SK-N-SH (cell line): Measurements from ENCODE around the gene NR5A1. TPM values are rescaled to one million over a fixed set of nuclear protein-coding genes. Genes with fewer than 3 reads are reported as not detected.
A peak's percentile ranks its signal among the peaks of the same experiment; 100 is the strongest.

Source experiments
- CTCF ChIA-PET: fragments of 300-600, 350-600 bp; formaldehyde crosslinking; extraction: SDS; loops from one replicate; lab custom pipeline; 2021; lab: Yijun Ruan, JAX
- POLR2A ChIA-PET: fragments of 350-600 bp; sonication (Branson Sonifier 250); formaldehyde crosslinking; extraction: SDS; loops from one replicate; lab custom pipeline; 2020; ENCODE audit warnings: antibody characterized with exemption, inconsistent platforms; lab: Yijun Ruan, JAX
- DNase-seq: peaks from one replicate; pipeline ENCODE4 v3.0.0; 2012
- H2AFZ ChIP-seq: fragments of 200-600 bp; sonication (generic); 2 replicates; pipeline ENCODE4 v1.8.1; 2016; ENCODE audit warnings: antibody characterized with exemption, mild to moderate bottlenecking, low read depth
- H3F3A ChIP-seq: fragments of 200-600 bp; sonication (generic); replicated peaks from 2 replicates; pipeline ENCODE3; 2016; ENCODE audit warnings: antibody characterized with exemption, mild to moderate bottlenecking; ENCODE audit not compliant: insufficient read depth
- H3K27ac ChIP-seq, 2 experiments: fragments of 200-500 bp in 1 of 2; fragments of 200-600 bp in 1 of 2; sonication (Bioruptor generic) in 1 of 2; sonication (generic), shearing (Covaris generic) in 1 of 2; 2 replicates each; pipeline versions ENCODE4 v1.5.1 to v1.6.1; 2014 to 2016; ENCODE audit warnings: low read depth in 2 of 2, inconsistent platforms in 1 of 2, low read length in 1 of 2, mild to moderate bottlenecking in 1 of 2, mixed read lengths in 1 of 2
- H3K27me3 ChIP-seq: fragments of 200-600 bp; sonication (generic), shearing (Covaris generic); 2 replicates; pipeline ENCODE4 v1.6.1; 2016; ENCODE audit warnings: mixed run types; ENCODE audit not compliant: insufficient read depth
- H3K36me3 ChIP-seq, 2 experiments: fragments of 200-500 bp in 1 of 2; fragments of 200-600 bp in 1 of 2; sonication (Bioruptor generic) in 1 of 2; sonication (generic) in 1 of 2; replicated peaks in 1 of 2; 2 replicates each; pipeline versions ENCODE3 to v1.5.1; 2014 to 2016; ENCODE audit warnings: low read length in 1 of 2, mild to moderate bottlenecking in 1 of 2; ENCODE audit not compliant: insufficient read depth in 2 of 2, control insufficient read depth in 1 of 2
- H3K4me1 ChIP-seq, 2 experiments: fragments of 200-500 bp in 1 of 2; fragments of 200-600 bp in 1 of 2; sonication (Bioruptor generic) in 1 of 2; sonication (generic), shearing (Covaris generic) in 1 of 2; 2 replicates each; pipeline versions ENCODE4 v1.5.1 to v1.6.1; 2014 to 2016; ENCODE audit warnings: low read depth in 1 of 2, low read length in 1 of 2, mixed run types in 1 of 2; ENCODE audit not compliant: insufficient read depth in 2 of 2, control insufficient read depth in 1 of 2
- H3K4me2 ChIP-seq: fragments of 200-600 bp; sonication (generic), shearing (Covaris generic); 2 replicates; pipeline ENCODE4 v1.6.1; 2017; ENCODE audit warnings: mixed run types
- H3K4me3 ChIP-seq, 2 experiments: fragments of 200-500 bp in 1 of 2; fragments of 200-600 bp in 1 of 2; sonication (Bioruptor generic) in 1 of 2; sonication (generic), shearing (Covaris generic) in 1 of 2; 2 replicates each; pipeline versions ENCODE4 v1.5.1 to v1.8.1; 2014 to 2016; ENCODE audit warnings: low read depth in 2 of 2, inconsistent platforms in 1 of 2, low read length in 1 of 2, mild to moderate bottlenecking in 1 of 2, mixed read lengths in 1 of 2, moderate library complexity in 1 of 2
- H3K79me2 ChIP-seq: fragments of 200-600 bp; sonication (generic); 2 replicates; pipeline ENCODE4 v1.8.1; 2017; ENCODE audit warnings: mild to moderate bottlenecking; ENCODE audit not compliant: insufficient read depth
- H3K9ac ChIP-seq: fragments of 200-600 bp; sonication (generic); 2 replicates; pipeline ENCODE4 v1.6.1; 2017; ENCODE audit warnings: mixed run types
- H3K9me2 ChIP-seq: fragments of 200-600 bp; sonication (generic); 2 replicates; pipeline ENCODE4 v1.6.1; 2017; ENCODE audit warnings: mixed run types
- H3K9me3 ChIP-seq: fragments of 200-600 bp; sonication (generic); 2 replicates; pipeline ENCODE4 v1.6.1; 2017; ENCODE audit warnings: mixed run types, mild to moderate bottlenecking, moderate library complexity
- H4K20me1 ChIP-seq: fragments of 200-600 bp; sonication (generic); 2 replicates; pipeline ENCODE4 v1.6.1; 2017; ENCODE audit warnings: mild to moderate bottlenecking, mixed run types; ENCODE audit not compliant: insufficient read depth
- CHD2 ChIP-seq: fragments of 150-350 bp; IDR thresholded peaks from 2 replicates; pipeline ENCODE4 v1.6.1; 2018; ENCODE audit warnings: low read length; ENCODE audit not compliant: partially characterized antibody
- ELF1 ChIP-seq: IDR thresholded peaks from 2 replicates; pipeline ENCODE4 v1.4.0; 2012
- EP300 ChIP-seq, 2 experiments: IDR thresholded peaks; 2 replicates each; pipeline versions ENCODE4 v1.4.0 to v1.6.1; 2012; ENCODE audit warnings: borderline replicate concordance in 1 of 2, low read depth in 1 of 2, low read length in 1 of 2
- FOSL2 ChIP-seq: IDR thresholded peaks from 2 replicates; pipeline ENCODE4 v1.4.0; 2012; ENCODE audit warnings: low read depth, mild to moderate bottlenecking, moderate library complexity, borderline replicate concordance
- FOXJ3 ChIP-seq: sonication (generic); formaldehyde crosslinking; IDR thresholded peaks from 2 replicates; pipeline ENCODE4 v1.5.1; 2020; ENCODE audit warnings: mild to moderate bottlenecking, missing genetic modification reagents
- NRF1 ChIP-seq: IDR thresholded peaks from 2 replicates; pipeline ENCODE4 v1.6.1; 2012; ENCODE audit warnings: low read depth, mild to moderate bottlenecking, low read length
- POLR2AphosphoS5 ChIP-seq: IDR thresholded peaks from 2 replicates; pipeline ENCODE4 v1.6.1; 2012; ENCODE audit warnings: low read depth, low read length
- RCOR1 ChIP-seq: fragments of 150-350 bp; IDR thresholded peaks from 2 replicates; pipeline ENCODE4 v1.6.1; 2017; ENCODE audit warnings: antibody characterized with exemption, low read length
- RFX5 ChIP-seq: IDR thresholded peaks from 2 replicates; pipeline ENCODE4 v1.6.1; 2012; ENCODE audit warnings: mild to moderate bottlenecking, improper control_type of control experiment, low read length
- RXRA ChIP-seq: IDR thresholded peaks from 2 replicates; pipeline ENCODE4 v1.4.0; 2012; ENCODE audit warnings: low read depth, mild to moderate bottlenecking, borderline replicate concordance
- TAF1 ChIP-seq: IDR thresholded peaks from 2 replicates; pipeline ENCODE4 v1.6.1; 2012; ENCODE audit warnings: low read depth, mild to moderate bottlenecking, low read length, moderate library complexity, borderline replicate concordance
- YY1 ChIP-seq: IDR thresholded peaks from 2 replicates; pipeline ENCODE4 v1.4.0; 2012; ENCODE audit warnings: low read depth, mild to moderate bottlenecking
- WGBS: methylation state at CpG from one replicate; pipeline ENCODE4 v1.1.6; 2017; ENCODE audit warnings: low lambda C conversion rate; 5-methylcytosine and 5-hydroxymethylcytosine counted together
- polyA plus RNA-seq, 3 experiments: library from polyadenylated mRNA; depleted of rRNA; stranded (reverse); fragments of >200 nt; gene quantifications; 2 replicates each; pipeline ENCODE4 v1.2.3, GENCODE V29; 2012
- TF ChIP-seq, protein P1 (sequence below): fragments of 150-350 bp; IDR thresholded peaks from 2 replicates; pipeline ENCODE4 v1.6.1; 2017; ENCODE audit warnings: antibody characterized with exemption, low read length, low read depth, borderline replicate concordance
- TF ChIP-seq, protein P2 (sequence below): IDR thresholded peaks from 2 replicates; pipeline ENCODE4 v1.6.1; 2012; ENCODE audit warnings: mild to moderate bottlenecking, low read depth, low read length, moderate library complexity
- TF ChIP-seq, protein P3 (sequence below): IDR thresholded peaks from 2 replicates; pipeline ENCODE4 v1.4.0; 2012; ENCODE audit warnings: low read depth, borderline replicate concordance
- TF ChIP-seq, protein P4 (sequence below): fragments of 200-600 bp; sonication (generic); IDR thresholded peaks from 2 replicates; pipeline ENCODE4 v1.6.1; 2017; ENCODE audit warnings: antibody characterized with exemption, mild to moderate bottlenecking, moderate library complexity

NR5A1 gene
- polyA plus RNA-seq, 1 of the 3 experiments (the other 2 are of a cell fraction), result not detected

DNA sequence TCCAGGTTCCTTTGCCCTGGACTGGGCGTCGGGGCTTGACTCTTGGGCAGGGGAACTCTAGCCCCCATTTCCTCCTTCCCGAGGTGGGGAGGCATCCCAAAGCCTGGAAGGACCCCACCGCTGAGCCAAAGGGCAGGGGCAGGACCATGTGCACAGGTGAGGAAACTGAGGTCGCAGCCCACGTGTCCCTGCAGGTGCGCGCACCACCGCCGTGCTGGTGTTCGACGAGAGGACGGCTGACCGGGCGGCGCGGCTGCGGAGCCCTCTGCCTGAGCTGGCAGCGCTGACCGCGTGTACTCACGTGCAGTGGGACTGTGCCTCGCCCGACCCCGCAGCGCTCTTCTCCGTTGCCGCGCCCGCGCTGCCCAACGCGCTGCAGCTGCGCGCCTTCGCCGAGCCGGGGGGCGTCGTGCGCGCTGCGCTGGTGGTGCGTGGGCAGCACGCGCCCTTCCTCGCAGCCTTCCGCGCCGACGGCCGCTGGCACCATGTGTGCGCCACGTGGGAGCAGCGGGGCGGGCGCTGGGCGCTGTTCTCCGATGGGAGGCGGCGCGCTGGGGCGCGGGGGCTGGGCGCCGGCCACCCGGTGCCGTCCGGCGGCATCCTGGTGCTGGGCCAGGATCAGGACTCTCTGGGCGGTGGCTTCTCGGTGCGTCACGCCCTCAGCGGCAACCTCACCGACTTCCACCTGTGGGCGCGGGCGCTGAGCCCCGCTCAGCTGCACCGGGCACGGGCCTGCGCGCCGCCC, 54.2 kb downstream of the NR5A1 start:
- H3K79me2 ChIP-seq, result no peaks in the 10 kb centered on the region
- H2AFZ ChIP-seq, result no peak overlapping the region
- ChIA-PET CTCF (interaction anchor here (1.1 kb wide), 1 partner anchor 33 kb away, joined by 5 read pairs; no protein-coding TSS in a partner anchor), POLR2A (no interaction called here)
- H3K27ac ChIP-seq, result no peak overlapping the region
- H4K20me1 ChIP-seq, result no peaks in the 10 kb centered on the region
- H3K9me3 ChIP-seq, result no peaks in the 10 kb centered on the region
- 89% methylated on average over 60 of the region's 85 CpGs for WGBS
- H3F3A ChIP-seq, result no peaks in the 10 kb centered on the region
- H3K9me2 ChIP-seq, result no peaks in the 10 kb centered on the region
- no peaks in the 10 kb centered on the region for H3K36me3 ChIP-seq
- H3K27me3 ChIP-seq, result no peaks in the 10 kb centered on the region
- no peak overlapping the region for H3K4me2 ChIP-seq
- TF ChIP-seq, protein P1, sequence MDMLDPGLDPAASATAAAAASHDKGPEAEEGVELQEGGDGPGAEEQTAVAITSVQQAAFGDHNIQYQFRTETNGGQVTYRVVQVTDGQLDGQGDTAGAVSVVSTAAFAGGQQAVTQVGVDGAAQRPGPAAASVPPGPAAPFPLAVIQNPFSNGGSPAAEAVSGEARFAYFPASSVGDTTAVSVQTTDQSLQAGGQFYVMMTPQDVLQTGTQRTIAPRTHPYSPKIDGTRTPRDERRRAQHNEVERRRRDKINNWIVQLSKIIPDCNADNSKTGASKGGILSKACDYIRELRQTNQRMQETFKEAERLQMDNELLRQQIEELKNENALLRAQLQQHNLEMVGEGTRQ, result no peak
- TF ChIP-seq ELF1 (no peak), RFX5 (no peak), YY1 (no peak)
- DNase-seq, result no peak
- H3K4me1 ChIP-seq, result peaks cover 0 to 12% of the 10 kb centered on the region in 2 experiments; a peak in 1 of 4 replicates
- no peak overlapping the region for H3K9ac ChIP-seq
- no peak overlapping the region for H3K4me3 ChIP-seq

DNA sequence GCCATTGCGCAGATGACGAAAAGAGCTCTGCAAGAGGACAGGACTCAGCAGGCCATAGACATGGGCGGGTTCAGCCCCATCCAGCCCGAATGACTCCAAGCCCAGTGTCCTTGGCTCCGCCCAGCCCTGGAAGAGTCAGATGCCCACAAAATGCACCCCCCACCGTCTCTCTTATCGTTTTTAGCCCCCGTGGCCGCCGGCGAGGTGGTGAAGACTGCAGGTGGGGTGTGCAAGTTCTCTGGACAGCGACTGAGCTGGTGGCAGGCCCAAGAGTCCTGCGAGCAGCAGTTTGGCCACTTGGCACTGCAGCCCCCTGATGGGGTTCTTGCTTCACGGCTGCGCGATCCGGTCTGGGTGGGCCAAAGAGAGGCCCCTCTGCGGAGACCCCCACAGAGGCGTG, 54.9 kb downstream of the NR5A1 start:
- H4K20me1 ChIP-seq, result no peaks in the 10 kb centered on the region
- no peaks in the 10 kb centered on the region for H3F3A ChIP-seq
- no peak overlapping the region for H3K27ac ChIP-seq
- H3K9ac ChIP-seq, result no peak overlapping the region
- DNase-seq, result peak; percentile 27
- peaks cover 0 to 12% of the 10 kb centered on the region in 2 experiments; a peak in 1 of 4 replicates for H3K4me1 ChIP-seq
- no peak overlapping the region for H3K4me3 ChIP-seq
- 89% methylated on average over 12 of the region's 19 CpGs for WGBS
- H3K27me3 ChIP-seq, result no peaks in the 10 kb centered on the region
- no peaks in the 10 kb centered on the region for H3K36me3 ChIP-seq
- no peak overlapping the region for H2AFZ ChIP-seq
- no peaks in the 10 kb centered on the region for H3K79me2 ChIP-seq
- CTCF ChIA-PET, result interaction anchor here (1.2 to 2.4 kb wide), 3 partner anchors 33 to 81 kb away, joined by 3 to 8 read pairs (median 3); no protein-coding TSS in a partner anchor
- H3K4me2 ChIP-seq, result no peak overlapping the region
- POLR2A ChIA-PET, result no interaction called here
- no peaks in the 10 kb centered on the region for H3K9me3 ChIP-seq
- H3K9me2 ChIP-seq, result no peaks in the 10 kb centered on the region
- TF ChIP-seq NRF1 (no peak), ELF1 (no peak), FOSL2 (no peak), YY1 (no peak), POLR2AphosphoS5 (no peak), CHD2 (no peak), FOXJ3 (CRISPR knock-in tag) (no peak), RCOR1 (no peak), EP300 (IDR thresholded peaks at IDR 0.05; ENCODE audit: borderline replicate concordance in 1 of 2, low read depth in 1 of 2, low read length in 1 of 2) (no peak), TAF1 (no peak), RXRA (no peak)
- TF ChIP-seq, protein P2, sequence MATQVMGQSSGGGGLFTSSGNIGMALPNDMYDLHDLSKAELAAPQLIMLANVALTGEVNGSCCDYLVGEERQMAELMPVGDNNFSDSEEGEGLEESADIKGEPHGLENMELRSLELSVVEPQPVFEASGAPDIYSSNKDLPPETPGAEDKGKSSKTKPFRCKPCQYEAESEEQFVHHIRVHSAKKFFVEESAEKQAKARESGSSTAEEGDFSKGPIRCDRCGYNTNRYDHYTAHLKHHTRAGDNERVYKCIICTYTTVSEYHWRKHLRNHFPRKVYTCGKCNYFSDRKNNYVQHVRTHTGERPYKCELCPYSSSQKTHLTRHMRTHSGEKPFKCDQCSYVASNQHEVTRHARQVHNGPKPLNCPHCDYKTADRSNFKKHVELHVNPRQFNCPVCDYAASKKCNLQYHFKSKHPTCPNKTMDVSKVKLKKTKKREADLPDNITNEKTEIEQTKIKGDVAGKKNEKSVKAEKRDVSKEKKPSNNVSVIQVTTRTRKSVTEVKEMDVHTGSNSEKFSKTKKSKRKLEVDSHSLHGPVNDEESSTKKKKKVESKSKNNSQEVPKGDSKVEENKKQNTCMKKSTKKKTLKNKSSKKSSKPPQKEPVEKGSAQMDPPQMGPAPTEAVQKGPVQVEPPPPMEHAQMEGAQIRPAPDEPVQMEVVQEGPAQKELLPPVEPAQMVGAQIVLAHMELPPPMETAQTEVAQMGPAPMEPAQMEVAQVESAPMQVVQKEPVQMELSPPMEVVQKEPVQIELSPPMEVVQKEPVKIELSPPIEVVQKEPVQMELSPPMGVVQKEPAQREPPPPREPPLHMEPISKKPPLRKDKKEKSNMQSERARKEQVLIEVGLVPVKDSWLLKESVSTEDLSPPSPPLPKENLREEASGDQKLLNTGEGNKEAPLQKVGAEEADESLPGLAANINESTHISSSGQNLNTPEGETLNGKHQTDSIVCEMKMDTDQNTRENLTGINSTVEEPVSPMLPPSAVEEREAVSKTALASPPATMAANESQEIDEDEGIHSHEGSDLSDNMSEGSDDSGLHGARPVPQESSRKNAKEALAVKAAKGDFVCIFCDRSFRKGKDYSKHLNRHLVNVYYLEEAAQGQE, result no peak
- TF ChIP-seq, protein P3, sequence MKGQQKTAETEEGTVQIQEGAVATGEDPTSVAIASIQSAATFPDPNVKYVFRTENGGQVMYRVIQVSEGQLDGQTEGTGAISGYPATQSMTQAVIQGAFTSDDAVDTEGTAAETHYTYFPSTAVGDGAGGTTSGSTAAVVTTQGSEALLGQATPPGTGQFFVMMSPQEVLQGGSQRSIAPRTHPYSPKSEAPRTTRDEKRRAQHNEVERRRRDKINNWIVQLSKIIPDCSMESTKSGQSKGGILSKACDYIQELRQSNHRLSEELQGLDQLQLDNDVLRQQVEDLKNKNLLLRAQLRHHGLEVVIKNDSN, result no peak
- TF ChIP-seq, protein P4, sequence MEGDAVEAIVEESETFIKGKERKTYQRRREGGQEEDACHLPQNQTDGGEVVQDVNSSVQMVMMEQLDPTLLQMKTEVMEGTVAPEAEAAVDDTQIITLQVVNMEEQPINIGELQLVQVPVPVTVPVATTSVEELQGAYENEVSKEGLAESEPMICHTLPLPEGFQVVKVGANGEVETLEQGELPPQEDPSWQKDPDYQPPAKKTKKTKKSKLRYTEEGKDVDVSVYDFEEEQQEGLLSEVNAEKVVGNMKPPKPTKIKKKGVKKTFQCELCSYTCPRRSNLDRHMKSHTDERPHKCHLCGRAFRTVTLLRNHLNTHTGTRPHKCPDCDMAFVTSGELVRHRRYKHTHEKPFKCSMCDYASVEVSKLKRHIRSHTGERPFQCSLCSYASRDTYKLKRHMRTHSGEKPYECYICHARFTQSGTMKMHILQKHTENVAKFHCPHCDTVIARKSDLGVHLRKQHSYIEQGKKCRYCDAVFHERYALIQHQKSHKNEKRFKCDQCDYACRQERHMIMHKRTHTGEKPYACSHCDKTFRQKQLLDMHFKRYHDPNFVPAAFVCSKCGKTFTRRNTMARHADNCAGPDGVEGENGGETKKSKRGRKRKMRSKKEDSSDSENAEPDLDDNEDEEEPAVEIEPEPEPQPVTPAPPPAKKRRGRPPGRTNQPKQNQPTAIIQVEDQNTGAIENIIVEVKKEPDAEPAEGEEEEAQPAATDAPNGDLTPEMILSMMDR, result no peak
- TF ChIP-seq, protein P1, result no peak
